NCI-H345 treated with DMSO at 0.1 percent for 48 hours (cell line): ENCODE data around the gene ECHDC3.

Experiments
- DNase-seq: peaks from one replicate; lab custom pipeline; 2025; ENCODE audit not compliant: unreplicated experiment; lab: John Stamatoyannopoulos, UW

The ECHDC3 gene

DNA sequence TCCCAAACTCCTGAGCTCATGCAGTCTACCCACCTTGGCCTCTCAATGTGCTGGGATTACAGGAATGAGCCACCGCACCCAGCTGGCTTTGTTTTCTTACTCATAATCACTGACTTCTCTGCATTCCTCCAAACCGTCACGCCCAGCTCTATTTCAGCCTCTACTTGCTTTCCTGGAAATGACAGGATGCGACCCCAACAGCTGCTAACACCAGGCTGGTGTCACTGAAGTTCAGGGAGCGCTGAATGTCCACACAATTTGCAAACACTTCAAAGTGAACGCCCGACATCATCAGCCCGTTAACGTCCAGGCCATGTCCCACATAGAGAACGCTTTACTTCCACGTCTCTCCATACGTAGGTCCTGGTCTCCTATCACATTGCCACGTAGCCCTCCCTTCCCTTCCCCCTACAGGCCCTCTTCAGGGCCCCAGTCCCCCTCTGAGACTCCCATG is 68.2 kb downstream of the ECHDC3 start:
- no peak for DNase-seq

DNA sequence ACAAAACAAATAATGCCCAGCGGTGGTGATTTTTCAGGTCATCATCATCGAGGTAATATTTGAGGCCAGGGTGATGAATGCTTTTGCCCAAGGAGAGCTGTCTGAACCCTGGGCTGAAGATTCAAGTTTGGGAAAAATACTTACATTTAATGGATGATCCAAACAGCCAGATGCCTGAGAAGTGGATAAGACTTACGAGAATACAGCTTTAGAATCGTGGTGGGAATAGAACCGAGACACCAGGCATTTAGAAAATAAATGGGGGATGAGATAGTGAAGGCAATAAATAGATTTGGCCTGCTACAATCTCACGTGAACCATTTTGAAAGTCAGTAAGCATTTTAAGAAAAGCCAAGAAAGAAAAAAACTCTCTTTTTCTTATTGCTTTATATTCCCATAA is 68.8 kb downstream of the ECHDC3 start:
- DNase-seq = no peak

DNA sequence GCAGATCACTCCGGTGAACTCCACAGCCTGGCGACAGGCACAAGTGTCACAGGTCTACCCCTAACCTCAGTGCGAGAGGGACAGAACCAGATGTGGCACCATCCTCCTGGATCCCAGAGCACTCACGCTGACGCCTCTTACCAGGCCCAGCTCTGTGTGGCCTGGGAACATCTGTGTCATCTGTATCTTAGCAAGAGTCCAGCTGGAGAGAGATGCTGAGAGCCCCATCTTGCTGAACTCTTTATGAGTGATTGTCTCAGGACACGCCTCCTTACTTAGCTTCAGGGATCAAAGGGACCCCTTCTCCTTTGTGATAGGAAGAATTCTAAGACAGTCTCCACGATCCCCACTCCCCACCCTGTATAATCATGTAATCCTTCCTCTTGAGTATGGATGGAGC is 71.0 kb downstream of the ECHDC3 start:
- no peak for DNase-seq
